PC-9 (cell line): ENCODE results near the gene GPR68. TPM values are rescaled to one million over a fixed set of nuclear protein-coding genes. Genes with fewer than 3 reads are reported as not detected.

Experiments
- BruUV-seq: library from RNA; stranded (reverse); fragments of 400-500 nt; replicated peaks from 2 replicates; lab custom pipeline; 2021; lab: Mats Ljungman, UMichigan
- CTCF ChIA-PET: fragments of 300-600 bp; sonication (Branson Sonifier 250); formaldehyde crosslinking; loops from one replicate; lab custom pipeline; 2022; ENCODE audit warnings: antibody characterized with exemption; lab: Charles Lee
- POLR2A ChIA-PET: fragments of 300-600 bp; sonication (Branson Sonifier 250); formaldehyde crosslinking; loops from one replicate; lab custom pipeline; 2022; ENCODE audit warnings: antibody characterized with exemption; ENCODE audit not compliant: unreplicated experiment; lab: Charles Lee
- DNase-seq, 2 experiments: peaks; one replicate each; pipeline versions ENCODE4 v3.0.0 to v3.0.0-alpha.2; 2015 to 2022; ENCODE audit warnings: mixed read lengths in 1 of 2
- H2AFZ ChIP-seq: fragments of 200-600 bp; sonication (generic); 2 replicates; pipeline ENCODE4 v1.8.1; 2017; ENCODE audit warnings: antibody characterized with exemption
- H3F3A ChIP-seq: fragments of 200-600 bp; sonication (generic); 2 replicates; pipeline ENCODE4 v1.8.1; 2017; ENCODE audit warnings: antibody characterized with exemption, mild to moderate bottlenecking, low read depth; ENCODE audit not compliant: insufficient read depth
- H3K27ac ChIP-seq: fragments of 200-600 bp; sonication (generic); 2 replicates; pipeline ENCODE4 v1.6.1; 2016; ENCODE audit warnings: mixed run types
- H3K27me3 ChIP-seq: fragments of 200-600 bp; sonication (generic); 2 replicates; pipeline ENCODE4 v1.6.1; 2016; ENCODE audit warnings: low read depth, mixed run types; ENCODE audit not compliant: insufficient read depth
- H3K36me3 ChIP-seq: fragments of 200-600 bp; sonication (generic); 2 replicates; pipeline ENCODE4 v1.6.1; 2016; ENCODE audit warnings: low read depth, mixed run types
- H3K4me1 ChIP-seq: fragments of 200-600 bp; sonication (generic); replicated peaks from 2 replicates; pipeline ENCODE4 v1.6.1; 2016; ENCODE audit warnings: mixed run types; ENCODE audit not compliant: insufficient read depth
- H3K4me2 ChIP-seq: fragments of 200-600 bp; sonication (generic); 2 replicates; pipeline ENCODE4 v1.6.1; 2017; ENCODE audit warnings: mixed run types
- H3K4me3 ChIP-seq: fragments of 200-600 bp; sonication (generic); 2 replicates; pipeline ENCODE4 v1.6.1; 2016; ENCODE audit warnings: mixed run types
- H3K79me2 ChIP-seq: fragments of 200-600 bp; sonication (generic); 2 replicates; pipeline ENCODE4 v1.6.1; 2017; ENCODE audit warnings: low read depth, mixed run types
- H3K9me2 ChIP-seq: fragments of 200-600 bp; sonication (generic); 2 replicates; pipeline ENCODE4 v1.8.1; 2017; ENCODE audit warnings: mild to moderate bottlenecking; ENCODE audit not compliant: insufficient read depth
- H3K9me3 ChIP-seq: fragments of 200-600 bp; sonication (generic); 2 replicates; pipeline ENCODE4 v1.8.1; 2016; ENCODE audit warnings: low read depth; ENCODE audit not compliant: insufficient read depth
- H4K20me1 ChIP-seq: fragments of 200-600 bp; sonication (generic); 2 replicates; pipeline ENCODE4 v1.8.1; 2017; ENCODE audit not compliant: insufficient read depth
- EZH2 ChIP-seq: fragments of 200-600 bp; sonication (generic); IDR thresholded peaks from 2 replicates; pipeline ENCODE4 v1.8.0; 2017; ENCODE audit warnings: antibody characterized with exemption, low read depth
- intact Hi-C: fragments of 100-400 bp; cut with micrococcal nuclease; formaldehyde crosslinking; loops from one replicate; pipeline ENCODE4 v1.10.0; 2022; ENCODE audit not compliant: unreplicated experiment
- total RNA-seq: library from RNA; stranded (reverse); gene quantifications from 2 replicates; pipeline ENCODE4 v1.2.3, GENCODE V29; 2021
- TF ChIP-seq, protein P1 (sequence below): fragments of 200-600 bp; sonication (generic); conservative IDR thresholded peaks from 2 replicates; pipeline ENCODE4 v1.6.1; 2017; ENCODE audit warnings: mixed run types, antibody characterized with exemption, mild to moderate bottlenecking, moderate library complexity

GPR68 gene
- total RNA-seq, 1 experiment from 2014 or later = not detected

DNA sequence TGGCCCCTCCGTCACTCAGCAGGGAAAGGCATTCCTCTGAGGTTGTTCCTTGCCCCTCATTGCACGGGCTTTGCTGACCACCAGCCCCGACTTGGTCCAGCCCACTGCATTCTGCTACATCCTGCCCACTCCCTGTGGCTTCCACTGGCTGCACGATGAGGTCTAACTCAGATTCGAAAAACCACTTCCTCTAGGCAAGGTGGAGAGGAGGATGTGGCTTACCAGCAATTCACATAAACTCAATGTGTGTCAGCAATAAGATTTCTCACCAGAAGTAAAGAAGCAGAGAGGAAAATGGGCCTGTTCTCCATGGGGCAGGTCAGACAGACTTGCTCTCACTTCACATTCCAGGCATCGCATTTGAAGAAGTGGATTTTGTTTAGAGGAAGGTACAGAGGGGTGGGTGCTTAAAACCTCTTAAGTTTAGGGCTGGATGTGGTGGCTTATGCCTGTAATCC, 14.7 kb downstream of the GPR68 start:
- no peak overlapping the region for H3K27ac ChIP-seq
- H4K20me1 ChIP-seq = no peaks in the 10 kb centered on the region
- H3K4me2 ChIP-seq = no peak overlapping the region
- ChIA-PET CTCF (no interaction called here), POLR2A (no interaction called here)
- no peaks in the 10 kb centered on the region for H3K9me2 ChIP-seq
- no peak overlapping the region for H2AFZ ChIP-seq
- no peaks in the 10 kb centered on the region for H3K79me2 ChIP-seq
- DNase-seq = no peak
- peaks cover 15% of the 10 kb centered on the region for H3K4me1 ChIP-seq
- no peak for TF ChIP-seq EZH2
- TF ChIP-seq, protein P1, sequence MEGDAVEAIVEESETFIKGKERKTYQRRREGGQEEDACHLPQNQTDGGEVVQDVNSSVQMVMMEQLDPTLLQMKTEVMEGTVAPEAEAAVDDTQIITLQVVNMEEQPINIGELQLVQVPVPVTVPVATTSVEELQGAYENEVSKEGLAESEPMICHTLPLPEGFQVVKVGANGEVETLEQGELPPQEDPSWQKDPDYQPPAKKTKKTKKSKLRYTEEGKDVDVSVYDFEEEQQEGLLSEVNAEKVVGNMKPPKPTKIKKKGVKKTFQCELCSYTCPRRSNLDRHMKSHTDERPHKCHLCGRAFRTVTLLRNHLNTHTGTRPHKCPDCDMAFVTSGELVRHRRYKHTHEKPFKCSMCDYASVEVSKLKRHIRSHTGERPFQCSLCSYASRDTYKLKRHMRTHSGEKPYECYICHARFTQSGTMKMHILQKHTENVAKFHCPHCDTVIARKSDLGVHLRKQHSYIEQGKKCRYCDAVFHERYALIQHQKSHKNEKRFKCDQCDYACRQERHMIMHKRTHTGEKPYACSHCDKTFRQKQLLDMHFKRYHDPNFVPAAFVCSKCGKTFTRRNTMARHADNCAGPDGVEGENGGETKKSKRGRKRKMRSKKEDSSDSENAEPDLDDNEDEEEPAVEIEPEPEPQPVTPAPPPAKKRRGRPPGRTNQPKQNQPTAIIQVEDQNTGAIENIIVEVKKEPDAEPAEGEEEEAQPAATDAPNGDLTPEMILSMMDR = no peak
- no peaks in the 10 kb centered on the region for H3K36me3 ChIP-seq
- no peak overlapping the region for H3K4me3 ChIP-seq
- H3F3A ChIP-seq = peaks cover 9% of the 10 kb centered on the region; the same call in 1 of the 2 replicates
- intact Hi-C loops = no loop called here
- no peaks in the 10 kb centered on the region for H3K9me3 ChIP-seq
- no peaks in the 10 kb centered on the region for H3K27me3 ChIP-seq
- BruUV-seq = no TSS peak

DNA sequence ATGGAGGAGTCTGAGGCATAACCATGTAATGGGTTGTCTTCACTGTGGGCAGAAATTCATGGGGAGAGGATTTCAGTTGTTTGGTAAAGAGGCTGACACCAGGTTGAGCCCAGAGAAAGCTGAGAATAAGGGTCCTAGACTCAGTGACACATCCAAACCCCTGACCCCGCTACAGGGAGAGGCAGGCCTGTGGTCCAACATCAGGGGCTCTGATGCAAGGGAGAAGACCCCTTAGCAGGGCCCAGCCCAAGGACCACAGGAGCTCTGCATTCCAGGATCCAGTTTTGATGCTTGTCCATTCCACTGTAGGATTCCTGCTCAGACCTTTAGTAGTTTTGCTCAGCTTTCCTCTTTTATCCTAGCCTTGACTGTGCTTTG, 15.5 kb downstream of the GPR68 start:
- intact Hi-C loops = no loop called here

DNA sequence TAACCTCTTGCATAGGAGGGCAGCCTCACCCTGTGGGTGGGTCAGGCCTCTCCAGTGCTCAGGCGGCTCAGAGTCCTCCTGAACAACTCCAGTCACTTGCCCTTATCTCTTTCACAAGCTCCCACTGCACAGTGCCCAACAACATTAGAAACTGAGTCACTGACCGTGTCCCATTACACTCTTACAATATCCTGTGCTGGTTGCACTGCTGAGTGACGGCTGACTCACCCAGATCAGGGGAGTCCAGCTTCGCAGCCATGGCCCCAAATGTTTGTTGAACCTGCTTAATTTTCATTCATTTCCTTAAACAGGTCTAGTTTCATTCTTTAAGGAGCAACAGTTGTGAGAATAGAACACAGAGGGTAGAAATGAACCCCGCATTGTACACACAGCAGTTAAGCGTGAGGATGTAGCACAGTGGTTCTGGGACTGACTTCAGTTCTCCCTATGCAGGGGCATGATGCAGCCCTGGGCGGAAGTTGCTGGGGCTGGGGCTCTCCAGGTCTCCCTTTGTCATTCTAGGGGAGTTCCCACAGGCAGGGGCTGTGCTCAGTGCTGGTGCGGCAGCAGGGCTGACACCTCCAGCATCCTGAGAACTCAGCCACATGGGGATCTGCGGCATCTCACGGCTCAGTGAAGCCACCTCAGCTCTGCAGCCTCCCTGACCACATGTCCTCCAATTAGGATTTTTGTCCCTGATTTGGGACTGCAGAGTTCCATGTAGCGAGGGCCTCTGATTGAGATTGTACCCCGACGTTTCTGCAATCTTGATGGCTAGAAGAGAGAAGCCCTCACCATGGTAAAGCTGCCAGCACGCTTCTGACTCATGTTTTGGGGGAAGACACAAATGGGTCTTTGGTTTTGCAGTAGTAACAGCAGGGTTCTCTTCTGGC, 16.1 kb downstream of the GPR68 start:
- Histone ChIP-seq H3K79me2 (no peaks in the 10 kb centered on the region), H3K4me3 (no peak overlapping the region), H3K36me3 (no peaks in the 10 kb centered on the region), H3K27ac (peak overlapping the region; percentile 62), H3K4me2 (peak overlapping the region; percentile 55), H3K9me3 (no peaks in the 10 kb centered on the region), H2AFZ (no peak overlapping the region), H3F3A (peaks cover 9% of the 10 kb centered on the region; the same call in 1 of the 2 replicates), H4K20me1 (no peaks in the 10 kb centered on the region), H3K9me2 (no peaks in the 10 kb centered on the region), H3K4me1 (peaks cover 15% of the 10 kb centered on the region), H3K27me3 (no peaks in the 10 kb centered on the region)
- DNase-seq = peak; percentile 17 to 84
- intact Hi-C loops = no loop called here
- TF ChIP-seq EZH2 = no peak
- TF ChIP-seq, protein P1 = no peak
- BruUV-seq = no TSS peak
- POLR2A ChIA-PET = no interaction called here
- CTCF ChIA-PET = no interaction called here

More for the DNA sequence above, 15.5 kb downstream of the GPR68 start:
- Histone ChIP-seq H3K9me3 (no peaks in the 10 kb centered on the region), H3F3A (peaks cover 9% of the 10 kb centered on the region; the same call in 1 of the 2 replicates), H2AFZ (no peak overlapping the region), H3K4me2 (no peak overlapping the region), H3K27me3 (no peaks in the 10 kb centered on the region), H4K20me1 (no peaks in the 10 kb centered on the region), H3K4me1 (peaks cover 15% of the 10 kb centered on the region), H3K4me3 (no peak overlapping the region), H3K9me2 (no peaks in the 10 kb centered on the region), H3K27ac (no peak overlapping the region), H3K36me3 (no peaks in the 10 kb centered on the region), H3K79me2 (no peaks in the 10 kb centered on the region)
- TF ChIP-seq, protein P1 = no peak
- TF ChIP-seq EZH2 = no peak
- no TSS peak for BruUV-seq
- ChIA-PET CTCF (no interaction called here), POLR2A (no interaction called here)
- no peak for DNase-seq
